Cardiac muscle cell (in vitro differentiated cells and primary cell): ENCODE results near the gene FRMD5. TPM values are rescaled to one million over a fixed set of nuclear protein-coding genes. Genes with fewer than 3 reads are reported as not detected.

ENCODE experiments used
- DNase-seq, 2 donors: peaks; one replicate each; pipeline versions ENCODE4 v3.0.0 to v3.0.0-alpha.2; 2010 to 2017; ENCODE audit warnings: low read depth in 1 of 2, low spot score in 1 of 2
- H3K27ac ChIP-seq: fragments of 200-600 bp; sonication (generic); 2 replicates; pipeline ENCODE4 v1.5.1; 2016
- H3K27me3 ChIP-seq: fragments of 200-600 bp; sonication (generic); 2 replicates; pipeline ENCODE4 v1.6.0; 2016; ENCODE audit warnings: control low read depth
- H3K36me3 ChIP-seq: fragments of 200-600 bp; sonication (generic); 2 replicates; pipeline ENCODE4 v1.5.1; 2016; ENCODE audit warnings: control low read depth
- H3K4me1 ChIP-seq: fragments of 200-600 bp; sonication (generic); 2 replicates; pipeline ENCODE4 v1.8.1; 2017; ENCODE audit warnings: low read depth, mild to moderate bottlenecking, mixed run types
- H3K4me3 ChIP-seq: fragments of 200-600 bp; sonication (generic); 2 replicates; pipeline ENCODE4 v1.5.1; 2016; ENCODE audit warnings: mild to moderate bottlenecking
- H3K9me3 ChIP-seq: fragments of 200-600 bp; sonication (generic); 2 replicates; pipeline ENCODE4 v1.5.1; 2017; ENCODE audit warnings: low read depth, mild to moderate bottlenecking, control low read depth
- polyA plus RNA-seq: library from polyadenylated mRNA; unstranded; fragments of >200 nt; fragmentation: Nextera tagmentation; extraction: Ambion mirVana; gene quantifications from 2 replicates; pipeline ENCODE4 v1.2.1, GENCODE V29; 2016
- total RNA-seq: library from RNA; depleted of rRNA; stranded (reverse); fragments of >200 nt; gene quantifications from 2 replicates; pipeline ENCODE4 v1.2.3, GENCODE V29; 2016
- TF ChIP-seq, protein P1 (sequence below): IDR thresholded peaks from 2 replicates; pipeline ENCODE4 v1.5.1; 2012; ENCODE audit warnings: low read depth, mild to moderate bottlenecking, low read length

FRMD5 gene
- total and polyA plus RNA-seq, 2 experiments from 2014 or later, result 26.8 to 59.7 TPM

DNA sequence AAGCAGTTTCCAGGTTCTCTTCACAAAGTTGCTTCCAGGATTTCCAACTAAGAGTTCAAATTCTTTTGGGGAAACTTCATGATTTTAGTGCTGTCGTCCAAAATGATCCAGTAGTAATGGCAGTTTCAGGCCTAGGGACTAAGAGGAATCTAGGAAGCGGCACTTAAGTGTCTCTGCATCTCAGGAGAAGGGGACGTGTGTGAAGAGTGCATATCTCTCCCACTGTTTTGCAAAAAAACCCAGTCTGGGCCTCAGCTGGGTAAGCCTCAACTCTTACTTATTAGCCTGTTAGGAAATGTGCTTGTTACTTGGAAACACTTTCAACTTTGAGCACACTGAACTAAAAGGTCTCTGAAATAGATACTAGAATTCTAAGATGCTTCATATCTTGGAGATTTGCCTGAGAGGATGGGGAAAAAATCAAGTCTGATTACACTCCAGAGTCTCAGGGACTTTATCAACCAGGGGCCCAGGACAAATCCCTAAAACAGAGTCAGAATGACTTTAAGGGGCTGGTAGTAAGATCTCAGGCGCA, 286.5 kb downstream of the FRMD5 start:
- H3K4me3 ChIP-seq, result no peak overlapping the region
- no peaks in the 10 kb centered on the region for H3K36me3 ChIP-seq
- no peak for DNase-seq
- H3K4me1 ChIP-seq, result peaks cover 1% of the 10 kb centered on the region
- peak overlapping the region; percentile 6 for H3K27ac ChIP-seq
- no peaks in the 10 kb centered on the region for H3K9me3 ChIP-seq
- TF ChIP-seq, protein P1, sequence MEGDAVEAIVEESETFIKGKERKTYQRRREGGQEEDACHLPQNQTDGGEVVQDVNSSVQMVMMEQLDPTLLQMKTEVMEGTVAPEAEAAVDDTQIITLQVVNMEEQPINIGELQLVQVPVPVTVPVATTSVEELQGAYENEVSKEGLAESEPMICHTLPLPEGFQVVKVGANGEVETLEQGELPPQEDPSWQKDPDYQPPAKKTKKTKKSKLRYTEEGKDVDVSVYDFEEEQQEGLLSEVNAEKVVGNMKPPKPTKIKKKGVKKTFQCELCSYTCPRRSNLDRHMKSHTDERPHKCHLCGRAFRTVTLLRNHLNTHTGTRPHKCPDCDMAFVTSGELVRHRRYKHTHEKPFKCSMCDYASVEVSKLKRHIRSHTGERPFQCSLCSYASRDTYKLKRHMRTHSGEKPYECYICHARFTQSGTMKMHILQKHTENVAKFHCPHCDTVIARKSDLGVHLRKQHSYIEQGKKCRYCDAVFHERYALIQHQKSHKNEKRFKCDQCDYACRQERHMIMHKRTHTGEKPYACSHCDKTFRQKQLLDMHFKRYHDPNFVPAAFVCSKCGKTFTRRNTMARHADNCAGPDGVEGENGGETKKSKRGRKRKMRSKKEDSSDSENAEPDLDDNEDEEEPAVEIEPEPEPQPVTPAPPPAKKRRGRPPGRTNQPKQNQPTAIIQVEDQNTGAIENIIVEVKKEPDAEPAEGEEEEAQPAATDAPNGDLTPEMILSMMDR, result no peak
- H3K27me3 ChIP-seq, result no peaks in the 10 kb centered on the region

DNA sequence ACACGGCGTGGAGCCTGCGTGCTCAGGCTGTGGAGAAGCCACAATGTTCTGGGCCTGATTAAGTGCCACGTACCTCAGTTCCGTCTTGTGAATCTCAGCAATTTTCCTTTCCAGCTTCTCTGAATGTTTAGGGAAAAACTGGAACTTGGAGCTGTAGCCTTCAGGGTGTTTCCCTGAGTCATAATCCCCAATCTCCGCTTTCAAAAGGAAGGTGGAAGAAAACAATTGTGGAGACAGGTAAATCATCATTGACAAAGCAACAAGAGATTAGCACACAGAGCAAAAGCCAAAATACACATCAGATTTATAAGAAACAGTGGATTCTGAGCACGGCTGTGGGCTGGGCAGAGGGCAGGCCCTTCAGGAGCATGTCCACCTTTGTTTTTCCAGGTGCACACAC, 289.3 kb downstream of the FRMD5 start:
- no peaks in the 10 kb centered on the region for H3K36me3 ChIP-seq
- no peak for DNase-seq
- TF ChIP-seq, protein P1, result no peak
- no peaks in the 10 kb centered on the region for H3K27me3 ChIP-seq
- H3K27ac ChIP-seq, result no peak overlapping the region
- no peak overlapping the region for H3K4me3 ChIP-seq
- peaks cover 14% of the 10 kb centered on the region for H3K4me1 ChIP-seq
- no peaks in the 10 kb centered on the region for H3K9me3 ChIP-seq

DNA sequence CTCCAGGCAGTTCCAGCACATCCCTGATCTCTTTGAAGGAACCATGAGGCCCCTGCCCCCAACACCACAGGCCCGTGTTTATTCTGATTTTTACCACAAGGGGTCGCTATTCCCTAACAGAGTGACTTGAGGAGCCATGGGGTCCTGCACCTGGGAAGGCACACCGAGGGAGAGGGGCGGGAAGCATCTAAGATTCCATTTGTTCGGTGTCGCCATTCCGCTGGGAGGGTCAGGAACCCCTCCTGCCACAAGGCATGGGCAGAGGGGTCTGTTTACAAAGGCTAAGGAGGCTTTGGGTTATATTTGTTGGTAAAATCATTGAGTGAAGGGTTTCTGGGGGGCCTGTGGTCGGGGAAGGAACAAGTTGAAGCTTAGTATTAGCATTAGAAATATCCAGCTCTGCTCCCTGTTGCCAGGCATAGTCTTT, 291.2 kb downstream of the FRMD5 start:
- Histone ChIP-seq H3K36me3 (no peaks in the 10 kb centered on the region), H3K27me3 (no peaks in the 10 kb centered on the region), H3K9me3 (no peaks in the 10 kb centered on the region), H3K27ac (no peak overlapping the region), H3K4me1 (peaks cover 19% of the 10 kb centered on the region), H3K4me3 (no peak overlapping the region)
- TF ChIP-seq, protein P1, result peak; percentile 77
- DNase-seq, result peak; percentile 75 to 86

DNA sequence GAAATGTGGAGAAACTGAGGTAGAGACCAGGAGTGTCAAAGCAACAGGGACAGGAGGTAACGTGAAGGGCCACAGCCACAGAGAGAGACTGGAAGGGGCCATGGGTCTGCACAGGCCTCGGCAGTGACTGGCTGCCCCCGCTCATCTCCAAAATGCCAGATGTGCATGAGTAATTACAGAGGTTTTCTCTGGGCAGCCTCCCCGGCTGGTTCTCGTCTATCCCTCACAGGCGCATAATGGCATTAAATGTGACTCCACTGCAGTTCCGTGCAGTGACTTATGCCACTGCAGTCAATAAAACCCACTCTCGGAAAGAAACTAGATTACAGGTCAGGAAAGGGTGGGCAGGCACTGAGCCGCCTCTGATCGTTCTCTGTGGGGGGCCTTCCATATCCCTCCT, 293.6 kb downstream of the FRMD5 start:
- Histone ChIP-seq H3K36me3 (no peaks in the 10 kb centered on the region), H3K27ac (no peak overlapping the region), H3K4me3 (no peak overlapping the region), H3K9me3 (no peaks in the 10 kb centered on the region), H3K27me3 (no peaks in the 10 kb centered on the region), H3K4me1 (peaks cover 25% of the 10 kb centered on the region)
- TF ChIP-seq, protein P1, result no peak
- no peak for DNase-seq

DNA sequence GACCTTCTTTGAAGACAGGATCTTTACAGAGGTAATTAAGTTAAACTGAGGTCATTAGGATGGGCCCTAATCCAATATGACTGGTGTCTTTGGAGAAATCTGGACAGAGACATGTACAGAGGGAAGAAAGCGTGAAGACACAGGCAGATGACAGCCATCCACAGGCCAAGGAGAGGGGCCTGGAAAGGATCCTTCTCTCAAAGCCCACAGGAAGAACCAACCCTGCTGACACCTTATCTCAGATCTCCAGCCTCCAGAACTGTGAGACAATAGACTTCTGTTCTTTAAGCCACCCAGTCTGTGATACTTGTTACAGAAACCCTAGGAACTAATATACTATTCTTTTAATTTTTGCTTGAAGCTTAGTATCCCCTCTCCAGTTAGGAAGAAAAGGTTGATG, 294.1 kb downstream of the FRMD5 start:
- no peak for DNase-seq
- H3K9me3 ChIP-seq, result no peaks in the 10 kb centered on the region
- no peaks in the 10 kb centered on the region for H3K27me3 ChIP-seq
- TF ChIP-seq, protein P1, result no peak
- no peak overlapping the region for H3K4me3 ChIP-seq
- no peak overlapping the region for H3K27ac ChIP-seq
- no peaks in the 10 kb centered on the region for H3K36me3 ChIP-seq
- H3K4me1 ChIP-seq, result peaks cover 29% of the 10 kb centered on the region
